KBM-7 (cell line): Measurements from ENCODE around the gene LMO1.
A peak's percentile ranks its signal among the peaks of the same experiment; 100 is the strongest.

Experiments used
- DNase-seq: peaks from one replicate; pipeline ENCODE4 v3.0.0-alpha.2; 2015
- in situ Hi-C: fragments of 300-500 bp; cut with MboI; formaldehyde crosslinking; loops from 2 replicates; pipeline ENCODE4 v1.14.3; 2020; ENCODE audit warnings: low sequenced_read_pairs, low pct_unique_long_range_greater_than_20kb, mixed read lengths

The LMO1 gene

GRCh38 chr11:8263769-8264410, at the start of gene LMO1:
LMO1 (minus strand) TSS chr11:8263878; CDS start chr11:8263362, 516 bp downstream.
- in situ Hi-C loops = no loop called here
- peak; percentile 77 for DNase-seq

GRCh38 chr11:8312986-8313385, 49.3 kb upstream of the LMO1 start:
- in situ Hi-C loops = no loop called here
- no peak for DNase-seq

DNA sequence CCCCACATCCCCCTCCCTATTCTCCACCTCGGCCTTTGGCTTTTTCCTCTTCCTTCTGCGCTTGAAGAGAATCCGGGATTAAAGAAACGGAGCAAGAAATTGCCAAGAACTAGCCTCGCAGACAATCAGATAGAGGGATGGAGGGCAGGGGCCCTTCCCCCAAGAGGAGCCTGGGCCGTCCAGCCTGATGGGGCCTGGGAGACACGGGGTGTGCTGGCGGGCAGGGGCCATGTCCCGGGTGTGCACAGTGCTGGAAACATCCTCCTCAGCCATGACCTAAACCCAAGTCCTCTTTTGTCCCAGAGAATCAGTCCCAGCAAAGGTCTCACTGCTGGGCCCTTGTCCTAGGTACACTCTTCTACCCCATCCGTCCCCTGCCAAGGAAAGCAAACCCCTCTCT, 47.7 kb upstream of the LMO1 start:
- no peak for DNase-seq
- in situ Hi-C loops = no loop called here

DNA sequence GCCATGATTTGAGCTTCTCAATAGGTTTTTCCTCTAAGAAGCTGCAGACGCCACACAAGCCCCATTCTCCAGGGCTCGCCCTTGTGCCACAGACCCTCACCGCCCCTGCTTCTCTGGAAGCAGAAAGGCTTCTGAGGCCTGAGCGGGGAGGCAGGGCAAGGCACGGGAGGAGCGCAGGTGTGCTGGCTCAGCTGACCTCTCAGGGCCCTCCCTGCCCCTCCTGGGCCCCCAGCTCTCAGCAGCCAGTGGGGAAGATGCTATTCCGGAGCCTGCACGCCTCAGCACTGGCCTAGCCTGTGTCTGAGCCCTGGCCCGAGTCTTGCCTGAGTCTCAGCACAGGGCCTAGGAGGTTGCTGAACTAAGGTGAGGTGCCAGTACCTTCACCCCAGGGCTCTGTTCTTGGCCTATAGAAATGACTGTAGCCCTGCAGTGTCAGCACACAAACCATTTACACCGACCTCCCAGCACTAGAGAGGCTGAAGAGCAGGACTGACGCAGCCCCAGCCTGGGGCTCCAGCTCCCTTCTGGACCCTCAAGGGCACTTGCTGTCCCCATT, 47.1 kb upstream of the LMO1 start:
- in situ Hi-C loops = no loop called here
- DNase-seq = no peak

GRCh38 chr11:8309862-8310261, 46.2 kb upstream of the LMO1 start:
- in situ Hi-C loops = no loop called here
- no peak for DNase-seq

GRCh38 chr11:8309311-8309710, 45.6 kb upstream of the LMO1 start:
- no peak for DNase-seq
- in situ Hi-C loops = no loop called here

DNA sequence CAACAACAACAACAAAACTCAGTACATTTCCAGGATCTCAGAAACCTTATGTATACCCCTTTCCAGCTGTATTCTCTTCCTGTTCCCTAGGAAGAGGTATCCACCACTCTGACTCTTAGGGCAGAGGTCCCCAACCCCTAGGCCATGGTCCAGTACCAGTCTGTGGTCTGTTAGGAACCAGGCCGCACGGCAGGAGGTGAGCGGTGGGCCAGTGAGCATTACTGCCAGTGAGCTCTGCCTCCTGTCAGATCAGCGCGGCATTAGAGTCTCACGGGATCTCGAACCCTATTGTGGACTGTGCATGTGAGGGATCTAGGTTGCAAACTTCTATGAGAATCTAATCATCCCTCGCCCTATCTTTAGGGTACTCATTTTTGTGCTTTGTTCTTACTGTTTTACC, 43.9 kb upstream of the LMO1 start:
- no peak for DNase-seq
- in situ Hi-C loops = no loop called here

GRCh38 chr11:8301622-8302021, 37.9 kb upstream of the LMO1 start:
- in situ Hi-C loops = no loop called here

DNA sequence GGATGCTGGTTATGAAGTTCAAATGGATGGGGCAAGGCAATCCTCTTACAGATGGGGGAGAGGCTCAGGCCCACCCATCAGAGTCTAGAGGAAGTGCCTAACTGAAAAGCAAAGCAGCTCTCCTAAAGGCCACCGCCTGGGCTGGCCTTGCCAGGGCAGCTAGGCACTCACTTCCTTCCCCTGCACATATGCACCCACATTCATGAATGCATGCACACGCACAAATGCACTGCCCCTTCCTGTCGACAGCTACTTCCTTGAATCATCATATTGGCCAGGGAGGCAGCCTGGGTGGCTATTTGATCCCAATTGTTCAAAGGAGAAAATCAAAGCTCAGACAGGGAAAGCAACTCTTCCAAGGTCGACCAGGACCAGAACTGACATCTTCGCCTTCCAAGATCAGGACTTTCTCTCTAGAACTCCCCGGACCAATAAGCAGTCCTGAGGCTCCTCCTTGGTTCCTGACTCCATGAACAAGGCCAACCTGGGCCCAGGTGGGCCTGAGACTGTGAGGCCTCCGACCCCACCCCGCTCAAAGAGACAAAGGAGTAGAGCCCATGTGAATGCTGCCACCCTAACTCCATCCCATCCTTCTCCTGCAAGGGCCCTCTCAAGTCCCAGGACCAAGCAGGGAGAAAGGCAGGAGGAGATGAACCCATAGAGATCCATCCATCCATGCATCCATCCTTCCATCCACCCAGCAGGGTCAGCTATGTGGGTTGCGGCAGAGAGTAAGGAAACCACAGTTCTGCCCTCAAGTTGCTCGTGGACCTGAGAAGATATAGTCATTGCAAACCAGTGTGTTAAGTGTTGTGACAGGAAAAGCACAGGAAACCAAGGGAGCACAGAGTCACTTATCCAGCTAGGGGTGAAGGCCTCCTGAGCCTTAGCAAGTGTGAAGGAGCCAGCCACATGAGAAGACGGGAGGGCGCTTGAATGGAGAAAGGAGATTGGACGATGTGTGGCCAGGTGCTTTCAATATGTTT, 35.4 kb upstream of the LMO1 start:
- DNase-seq = no peak
- in situ Hi-C loops = no loop called here

More at GRCh38 chr11:8301622-8302021, 37.9 kb upstream of the LMO1 start:
- DNase-seq = no peak

GRCh38 chr11:8297781-8298440, 34.2 kb upstream of the LMO1 start:
- in situ Hi-C loops = no loop called here
- no peak for DNase-seq

DNA sequence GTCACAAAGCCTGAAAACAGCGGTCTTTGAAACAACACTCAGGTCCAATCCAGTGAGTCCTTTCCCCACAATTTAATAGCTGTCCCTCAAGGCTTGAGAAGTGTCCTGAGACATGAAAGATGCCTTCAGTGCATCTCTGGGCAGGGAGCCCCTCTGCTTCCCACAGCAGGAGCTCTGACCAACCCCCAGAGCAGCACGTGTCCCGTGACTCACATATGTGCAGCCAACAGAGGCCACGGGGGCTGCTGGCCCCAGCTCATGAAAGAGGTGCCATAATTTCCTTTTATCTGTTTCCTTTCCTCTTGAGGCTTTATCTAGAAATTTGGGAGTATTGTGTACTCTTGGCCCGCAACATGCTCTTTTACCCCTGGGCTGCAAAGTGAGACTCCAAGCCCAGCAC, 33.2 kb upstream of the LMO1 start:
- no peak for DNase-seq
- in situ Hi-C loops = no loop called here

DNA sequence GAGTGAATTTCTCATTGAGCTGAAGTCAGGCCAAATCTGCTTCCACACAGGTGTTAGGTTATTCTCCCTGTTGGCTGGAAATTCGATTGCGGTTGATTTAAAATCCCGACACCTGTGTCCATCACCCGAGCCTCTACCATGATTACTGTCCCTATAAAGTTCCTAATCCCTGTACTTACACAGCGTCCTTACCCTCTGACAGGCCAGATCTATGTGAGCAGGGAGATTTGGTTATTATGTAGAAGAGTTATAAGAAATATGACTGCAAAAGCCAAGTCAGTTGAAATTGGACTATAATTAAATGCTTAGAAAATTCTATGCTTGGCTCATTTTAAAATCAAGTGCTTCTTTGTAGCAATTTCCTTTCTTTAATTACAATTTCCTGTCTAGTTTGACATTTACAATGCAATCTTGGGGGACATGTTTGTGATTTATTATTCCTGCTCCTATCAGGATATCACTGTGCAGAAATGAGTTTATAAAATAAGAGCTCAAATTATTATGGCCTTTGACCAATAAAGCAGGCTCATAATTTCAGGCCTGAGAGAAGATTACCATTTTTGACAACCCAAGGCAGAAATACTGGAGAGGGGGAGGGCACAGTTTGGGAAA, 32.5 kb upstream of the LMO1 start:
- no peak for DNase-seq
- in situ Hi-C loops = no loop called here

GRCh38 chr11:8294251-8294935, 30.7 kb upstream of the LMO1 start:
- no peak for DNase-seq
- in situ Hi-C loops = no loop called here

- no peak for DNase-seq
- in situ Hi-C loops = no loop called here
These were observed 29.5 kb upstream of the LMO1 start for GRCh38 chr11:8293171-8293570.

DNA sequence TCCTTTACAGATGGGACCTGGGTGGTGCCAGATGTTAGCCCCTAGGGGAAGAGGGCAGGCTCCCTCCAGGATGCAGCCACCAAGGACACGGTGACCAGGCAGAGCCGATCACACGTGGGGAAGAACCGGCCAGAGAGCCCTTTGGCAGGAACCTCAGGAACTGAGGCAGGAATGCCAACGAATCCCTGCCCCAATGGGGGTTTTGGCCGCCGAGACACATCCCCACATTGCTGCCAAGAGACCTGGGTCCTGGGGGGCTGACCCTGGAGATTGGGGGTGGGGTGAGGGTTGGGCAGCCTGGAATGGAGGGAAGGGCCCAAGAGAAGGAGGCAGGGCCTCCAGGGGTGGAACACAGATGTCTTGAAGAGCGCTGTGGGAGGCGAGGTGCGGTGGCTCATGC, 28.7 kb upstream of the LMO1 start:
- in situ Hi-C loops = no loop called here
- no peak for DNase-seq

GRCh38 chr11:8291421-8292350, 28.0 kb upstream of the LMO1 start:
- in situ Hi-C loops = no loop called here
- DNase-seq = no peak

DNA sequence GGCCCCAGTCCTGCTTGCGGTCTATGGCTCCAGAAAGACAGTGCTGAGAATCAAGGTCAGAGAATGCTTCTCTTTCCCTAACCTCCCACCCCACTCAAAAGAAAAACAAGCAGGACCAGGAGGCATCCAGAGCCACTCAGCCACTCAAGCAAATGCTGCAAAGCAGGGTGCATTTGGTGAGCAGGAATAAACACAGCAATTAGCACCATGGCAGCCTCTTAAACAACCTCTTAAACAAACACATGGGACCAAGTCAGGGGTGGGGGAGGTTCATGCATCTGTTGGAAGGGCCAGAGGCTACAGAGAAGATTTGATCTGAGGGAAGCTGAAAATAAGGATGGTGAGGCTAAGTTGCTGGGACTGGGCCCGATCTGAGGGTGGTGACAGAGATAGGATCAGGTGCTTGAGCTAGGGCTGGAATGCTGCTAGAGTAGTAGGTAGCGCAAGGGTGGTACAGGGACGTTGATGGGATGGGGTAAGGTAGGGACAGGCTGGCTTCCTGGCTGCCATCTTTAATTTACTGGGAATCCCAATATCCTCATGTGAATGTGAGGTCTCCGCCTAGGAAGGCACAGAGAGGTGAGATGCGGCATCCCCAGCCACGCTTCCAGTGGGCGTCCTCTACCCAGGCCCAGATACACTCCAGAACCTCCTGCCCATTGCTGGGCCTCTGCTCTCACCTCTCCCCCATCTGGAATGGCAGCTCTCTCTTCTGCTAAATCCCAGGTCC, 26.6 kb upstream of the LMO1 start:
- DNase-seq = no peak
- in situ Hi-C loops = no loop called here
